Measurements from ENCODE around the gene CHRNB4.

DNA sequence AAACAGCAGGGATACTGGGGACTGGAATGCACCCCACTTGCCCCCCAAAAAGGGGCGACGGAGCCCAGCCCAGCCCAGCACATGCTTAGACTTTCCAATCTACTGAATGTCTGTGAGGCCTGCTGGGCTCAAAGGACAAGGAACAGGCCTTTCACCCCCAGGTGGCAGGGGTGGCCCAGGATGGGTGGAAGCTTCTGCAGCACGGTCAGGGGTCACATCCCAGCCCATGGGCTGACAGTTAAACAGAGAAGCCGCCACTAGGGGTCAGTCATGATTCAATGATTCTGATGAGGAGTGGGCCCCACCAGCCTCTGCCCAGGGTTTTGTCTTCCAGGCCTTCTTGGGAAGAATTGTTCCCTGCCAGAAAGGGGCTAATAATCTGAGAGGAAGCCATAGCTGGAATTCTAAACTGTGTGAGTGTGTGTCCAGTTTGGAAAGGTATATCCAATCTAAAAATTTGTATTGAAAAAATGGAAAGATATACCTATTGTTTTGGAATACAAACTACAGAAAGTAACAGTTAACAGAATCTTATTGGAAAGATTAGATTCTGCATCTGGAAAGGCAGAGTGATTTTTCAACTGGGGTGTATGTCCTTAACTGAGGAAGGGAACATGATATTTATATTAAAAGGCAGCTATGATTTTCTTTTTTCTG, 2.2 kb downstream of the CHRNB4 start:
- TF ChIP-seq, protein P1, sequence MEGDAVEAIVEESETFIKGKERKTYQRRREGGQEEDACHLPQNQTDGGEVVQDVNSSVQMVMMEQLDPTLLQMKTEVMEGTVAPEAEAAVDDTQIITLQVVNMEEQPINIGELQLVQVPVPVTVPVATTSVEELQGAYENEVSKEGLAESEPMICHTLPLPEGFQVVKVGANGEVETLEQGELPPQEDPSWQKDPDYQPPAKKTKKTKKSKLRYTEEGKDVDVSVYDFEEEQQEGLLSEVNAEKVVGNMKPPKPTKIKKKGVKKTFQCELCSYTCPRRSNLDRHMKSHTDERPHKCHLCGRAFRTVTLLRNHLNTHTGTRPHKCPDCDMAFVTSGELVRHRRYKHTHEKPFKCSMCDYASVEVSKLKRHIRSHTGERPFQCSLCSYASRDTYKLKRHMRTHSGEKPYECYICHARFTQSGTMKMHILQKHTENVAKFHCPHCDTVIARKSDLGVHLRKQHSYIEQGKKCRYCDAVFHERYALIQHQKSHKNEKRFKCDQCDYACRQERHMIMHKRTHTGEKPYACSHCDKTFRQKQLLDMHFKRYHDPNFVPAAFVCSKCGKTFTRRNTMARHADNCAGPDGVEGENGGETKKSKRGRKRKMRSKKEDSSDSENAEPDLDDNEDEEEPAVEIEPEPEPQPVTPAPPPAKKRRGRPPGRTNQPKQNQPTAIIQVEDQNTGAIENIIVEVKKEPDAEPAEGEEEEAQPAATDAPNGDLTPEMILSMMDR (IDR thresholded peaks at IDR 0.05): peak; percentile 76
- no peak for TF ChIP-seq ZFX (IDR thresholded peaks at IDR 0.05; ENCODE audit: borderline replicate concordance)
